Fibroblast of skin of abdomen (primary cell): ENCODE results near the gene SAT1.
A peak's percentile ranks its signal among the peaks of the same experiment; 100 is the strongest.

Experiments used
- DNase-seq: peaks from one replicate; pipeline ENCODE4 v3.0.0-alpha.2; 2013

Gene SAT1

DNA sequence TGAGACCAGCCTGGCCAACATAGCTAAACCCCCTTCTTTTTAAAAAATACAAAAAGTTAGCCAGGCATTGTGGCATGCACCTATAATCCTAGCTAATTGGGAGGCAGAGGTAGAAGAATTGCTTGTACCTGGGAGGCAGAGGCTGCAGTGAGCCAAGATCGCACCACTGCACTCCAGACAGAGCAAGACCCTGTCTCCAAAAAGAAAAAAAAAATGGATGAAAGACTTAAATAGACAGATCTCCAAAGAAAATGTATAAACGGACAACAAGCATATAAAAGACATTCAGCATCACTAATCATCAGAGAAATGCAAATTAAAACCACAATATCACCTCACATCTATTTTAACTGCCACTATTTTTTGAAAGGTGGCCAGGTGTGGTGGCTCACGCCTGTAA, 6.6 kb upstream of the SAT1 start:
- no peak for DNase-seq

GRCh38 chrX:23779025-23779424, 3.9 kb upstream of the SAT1 start:
- DNase-seq: peak; percentile 75

- DNase-seq: no peak
These were observed 518 bp upstream of the SAT1 start for GRCh38 chrX:23782455-23782854.

- DNase-seq: no peak
These were observed 856 bp downstream of the SAT1 start for GRCh38 chrX:23783589-23784469.

GRCh38 chrX:23784470-23785331, 1.7 kb downstream of the SAT1 start:
- peak; percentile 73 for DNase-seq

GRCh38 chrX:23785580-23785979, 2.6 kb downstream of the SAT1 start:
- DNase-seq: no peak

DNA sequence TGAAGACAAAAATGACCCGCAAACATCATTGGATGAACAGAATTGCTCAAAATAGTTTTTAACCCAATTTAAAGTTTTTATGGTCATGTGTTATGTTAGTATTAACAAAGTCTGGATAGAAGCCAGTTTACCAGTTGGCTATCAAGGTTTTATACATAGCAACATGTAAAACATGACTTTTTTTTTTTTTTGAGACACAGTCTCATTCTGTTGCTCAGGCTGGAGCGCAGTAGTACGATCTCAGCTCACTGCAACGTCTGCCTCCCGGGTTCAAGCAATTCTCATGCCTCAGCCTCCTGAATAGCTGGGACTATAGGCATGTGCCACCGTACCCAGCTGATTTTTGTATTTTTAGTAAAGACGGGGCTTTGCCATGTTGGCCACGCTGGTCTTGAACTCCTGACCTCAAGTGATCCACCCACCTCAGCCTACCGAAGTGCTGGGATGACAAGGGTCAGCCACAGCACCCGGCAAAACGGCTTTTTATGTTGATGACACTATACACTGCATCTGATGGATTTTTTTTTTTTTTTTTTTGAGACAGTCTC, 3.4 kb downstream of the SAT1 start:
- no peak for DNase-seq

DNA sequence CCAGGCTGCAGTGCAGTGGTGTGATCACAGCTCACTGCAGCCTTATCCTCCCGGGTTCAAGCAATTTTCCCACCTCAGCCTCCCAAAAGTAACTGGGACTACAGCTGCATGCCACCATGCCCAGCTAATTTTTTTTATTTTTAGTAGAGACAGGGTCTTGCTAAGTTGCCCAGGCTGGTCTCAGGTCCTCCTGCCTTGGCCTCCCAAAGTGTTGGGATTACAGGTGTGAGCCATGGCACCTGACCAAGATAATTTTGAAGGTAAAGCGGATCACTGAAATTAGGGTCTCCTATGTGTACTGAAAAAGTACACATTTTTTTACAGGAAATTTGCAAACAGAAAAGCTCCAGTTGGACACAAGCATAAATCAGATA, 4.8 kb downstream of the SAT1 start:
- DNase-seq: no peak

GRCh38 chrX:23788521-23788920, 5.5 kb downstream of the SAT1 start:
- DNase-seq: no peak

GRCh38 chrX:23788946-23789345, 6.0 kb downstream of the SAT1 start:
- no peak for DNase-seq

- DNase-seq: no peak
These were observed 6.6 kb downstream of the SAT1 start for GRCh38 chrX:23789386-23790154.

DNA sequence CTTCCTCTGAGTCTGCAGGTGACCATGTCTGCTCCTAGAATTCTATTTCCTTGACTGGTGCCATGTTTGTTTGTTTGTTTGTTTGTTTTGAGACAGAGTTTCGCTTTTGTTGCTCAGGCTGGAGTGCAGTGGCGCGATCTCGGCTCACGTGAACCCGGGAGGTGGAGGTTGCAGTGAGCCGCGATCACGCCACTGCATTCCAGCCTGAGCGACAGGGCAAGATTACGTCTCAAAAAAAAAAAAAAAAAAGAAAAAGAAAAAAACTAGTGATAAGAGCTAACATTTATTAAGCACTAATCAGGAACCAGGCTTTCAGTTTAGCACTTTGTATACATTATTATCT, 7.2 kb downstream of the SAT1 start:
- DNase-seq: no peak

GRCh38 chrX:23792861-23793553, 10.0 kb downstream of the SAT1 start:
- no peak for DNase-seq

DNA sequence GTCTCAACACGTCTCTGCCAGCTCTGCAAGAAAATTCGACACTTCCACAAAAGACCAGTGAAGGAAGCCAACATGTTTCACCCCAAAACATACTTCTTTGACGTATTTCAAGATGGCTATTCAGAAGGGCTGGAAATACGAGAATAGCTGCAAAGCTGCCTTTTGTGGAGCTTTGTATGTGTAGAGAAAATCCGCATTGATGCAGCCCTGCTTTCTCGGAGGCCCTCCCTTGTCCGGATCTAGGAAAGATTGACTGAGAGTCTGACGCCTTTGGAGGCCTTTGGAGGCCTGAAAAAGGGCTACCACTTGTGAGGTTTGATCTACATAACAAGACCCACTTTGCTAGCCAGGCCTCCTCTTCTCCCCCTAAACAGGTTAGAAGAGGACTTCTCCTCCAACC, 12.2 kb downstream of the SAT1 start:
- no peak for DNase-seq

- DNase-seq: no peak
These were observed 14.6 kb downstream of the SAT1 start for GRCh38 chrX:23797371-23798128.

DNA sequence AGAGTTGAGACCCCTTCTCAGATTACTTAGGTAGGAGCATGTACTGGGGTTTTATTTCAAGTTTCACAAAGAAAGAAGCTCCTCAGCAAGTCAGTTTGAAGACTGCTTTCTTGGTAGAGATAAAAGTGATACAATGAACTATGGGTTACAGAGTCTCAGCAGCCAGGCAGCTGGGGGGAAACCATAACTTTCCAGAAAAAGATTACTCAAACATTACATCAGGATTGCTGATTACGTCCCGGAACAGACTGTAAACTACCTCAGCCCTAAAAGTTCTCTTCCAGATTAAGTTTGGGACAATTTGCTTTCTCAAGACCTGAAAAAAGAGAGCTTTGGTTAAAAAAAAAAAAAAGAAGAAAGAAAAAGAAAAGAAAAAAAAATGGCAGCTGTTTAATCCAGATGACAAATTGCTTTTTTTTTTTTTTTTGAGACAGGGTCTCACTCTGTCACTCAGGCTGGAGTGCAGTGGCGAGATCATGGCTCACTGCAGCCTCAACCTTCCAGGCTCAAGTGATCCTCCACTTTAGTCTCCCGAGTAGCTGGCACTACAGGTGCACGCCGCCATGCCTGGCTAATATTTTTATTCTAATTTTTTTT, 16.6 kb downstream of the SAT1 start:
- no peak for DNase-seq

DNA sequence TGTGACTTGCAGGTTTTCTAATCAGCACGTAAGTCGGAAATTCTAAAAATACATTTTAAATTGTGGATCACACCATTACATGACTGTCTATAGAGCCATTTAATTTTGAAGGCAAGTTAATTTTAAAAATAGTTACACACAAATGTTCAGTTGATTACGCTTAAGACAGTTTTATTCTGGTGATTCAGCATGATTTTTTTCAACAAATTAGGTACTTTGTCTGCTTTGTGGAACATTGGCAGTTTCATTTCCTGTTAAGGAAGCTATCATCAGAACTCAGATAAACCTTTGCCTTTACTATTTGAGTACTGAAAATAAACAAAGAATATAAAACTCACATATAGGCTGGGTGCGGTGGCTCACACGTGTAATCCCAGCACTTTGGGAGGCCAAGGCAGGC, 19.5 kb downstream of the SAT1 start:
- no peak for DNase-seq

DNA sequence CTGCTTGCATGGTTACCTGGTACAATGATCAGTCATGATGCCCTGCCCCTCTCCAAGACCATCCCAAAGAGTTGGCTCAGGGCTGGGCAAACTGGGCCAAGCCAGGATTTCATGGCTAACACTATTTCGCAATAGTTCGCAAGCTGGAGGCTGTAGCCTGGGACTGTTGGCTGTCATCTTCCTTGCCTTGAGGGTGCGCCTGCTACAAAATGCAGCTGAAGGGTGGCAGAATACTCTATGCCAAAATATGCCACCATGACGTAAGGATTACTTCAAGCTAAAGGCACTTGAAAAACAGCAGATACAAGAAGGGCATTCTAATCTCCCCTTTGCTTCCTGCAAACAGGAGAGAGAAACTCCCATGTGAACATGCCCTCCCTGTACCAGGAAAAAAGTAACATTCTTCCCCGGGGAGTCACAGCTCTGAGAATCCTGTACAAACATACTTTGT, 21.0 kb downstream of the SAT1 start:
- no peak for DNase-seq

DNA sequence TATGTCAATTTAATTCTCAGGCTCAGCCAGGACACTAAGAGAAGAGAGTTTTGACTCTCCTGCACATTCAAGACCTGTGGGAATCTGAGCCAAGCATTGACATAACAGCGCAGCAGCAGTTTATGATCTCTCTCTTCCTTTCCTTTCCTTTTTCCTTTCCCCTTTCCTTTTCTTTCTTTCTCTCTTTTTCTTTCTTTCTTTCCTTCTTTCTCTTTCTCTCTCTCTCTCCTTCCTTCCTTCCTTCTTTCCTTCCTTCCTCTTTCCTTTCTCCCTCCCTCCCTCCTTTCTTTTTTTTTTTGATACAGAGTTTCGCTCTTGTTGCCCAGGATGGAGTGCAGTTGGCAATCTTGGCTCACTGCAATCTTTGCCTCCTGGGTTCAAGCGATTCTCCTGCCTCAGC, 21.6 kb downstream of the SAT1 start:
- DNase-seq: no peak

GRCh38 chrX:23805389-23805788, 22.4 kb downstream of the SAT1 start:
- DNase-seq: no peak

DNA sequence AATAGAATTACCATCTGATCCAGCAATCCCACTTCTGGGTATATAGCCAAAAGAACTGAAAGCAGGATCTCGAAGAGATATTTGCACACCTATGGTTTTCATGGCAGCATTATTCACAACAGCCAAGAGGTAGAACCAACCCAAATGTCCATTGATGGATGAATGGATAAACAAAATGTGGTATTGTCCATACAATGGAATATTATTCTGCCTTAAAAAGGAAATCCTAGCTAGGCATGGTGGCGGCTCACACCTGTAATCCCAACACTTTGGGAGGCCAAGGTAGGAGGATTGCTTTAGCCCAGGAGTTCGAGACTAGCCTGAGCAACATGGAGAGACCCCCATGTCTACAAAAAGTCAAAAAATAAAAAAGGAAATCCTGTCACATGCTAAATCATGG, 27.3 kb downstream of the SAT1 start:
- DNase-seq: no peak
